ENCODE results near the gene KCNQ2. TPM values are rescaled to one million over a fixed set of nuclear protein-coding genes. Genes with fewer than 3 reads are reported as not detected.

The KCNQ2 gene
- total RNA-seq, 1 donor, result not detected

DNA sequence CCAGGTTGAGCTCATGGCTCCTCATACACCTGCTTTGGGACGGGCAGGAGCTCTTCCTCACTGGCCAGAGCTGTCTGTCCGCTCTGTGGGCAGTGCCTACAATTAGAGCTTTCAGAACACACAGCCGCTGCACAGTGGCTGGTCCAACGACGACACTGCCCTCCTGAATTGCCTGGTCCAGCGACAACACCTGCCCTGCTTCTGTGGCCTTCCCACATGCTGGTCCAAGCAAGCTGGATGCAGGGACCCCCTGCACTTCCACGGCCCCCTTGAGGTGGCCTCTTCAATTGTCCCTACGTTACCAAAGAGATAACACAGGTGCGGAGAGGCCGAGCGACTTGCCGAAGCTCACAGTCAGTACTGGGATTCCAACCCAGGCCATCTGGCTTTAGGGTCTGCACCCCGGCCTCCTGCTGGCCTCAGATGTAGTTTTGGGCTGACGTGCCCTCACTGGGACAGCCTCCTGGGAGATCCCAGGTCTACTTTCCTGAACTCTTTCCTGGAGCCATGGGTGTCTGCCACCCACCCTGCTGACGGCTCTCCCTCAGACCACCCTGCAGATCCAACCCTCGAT is 109.9 kb downstream of the KCNQ2 start:
- TF ChIP-seq, protein P1, sequence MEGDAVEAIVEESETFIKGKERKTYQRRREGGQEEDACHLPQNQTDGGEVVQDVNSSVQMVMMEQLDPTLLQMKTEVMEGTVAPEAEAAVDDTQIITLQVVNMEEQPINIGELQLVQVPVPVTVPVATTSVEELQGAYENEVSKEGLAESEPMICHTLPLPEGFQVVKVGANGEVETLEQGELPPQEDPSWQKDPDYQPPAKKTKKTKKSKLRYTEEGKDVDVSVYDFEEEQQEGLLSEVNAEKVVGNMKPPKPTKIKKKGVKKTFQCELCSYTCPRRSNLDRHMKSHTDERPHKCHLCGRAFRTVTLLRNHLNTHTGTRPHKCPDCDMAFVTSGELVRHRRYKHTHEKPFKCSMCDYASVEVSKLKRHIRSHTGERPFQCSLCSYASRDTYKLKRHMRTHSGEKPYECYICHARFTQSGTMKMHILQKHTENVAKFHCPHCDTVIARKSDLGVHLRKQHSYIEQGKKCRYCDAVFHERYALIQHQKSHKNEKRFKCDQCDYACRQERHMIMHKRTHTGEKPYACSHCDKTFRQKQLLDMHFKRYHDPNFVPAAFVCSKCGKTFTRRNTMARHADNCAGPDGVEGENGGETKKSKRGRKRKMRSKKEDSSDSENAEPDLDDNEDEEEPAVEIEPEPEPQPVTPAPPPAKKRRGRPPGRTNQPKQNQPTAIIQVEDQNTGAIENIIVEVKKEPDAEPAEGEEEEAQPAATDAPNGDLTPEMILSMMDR (IDR thresholded peaks at IDR 0.05; ENCODE audit: insufficient read depth, low read depth, low read length), result no peak

DNA sequence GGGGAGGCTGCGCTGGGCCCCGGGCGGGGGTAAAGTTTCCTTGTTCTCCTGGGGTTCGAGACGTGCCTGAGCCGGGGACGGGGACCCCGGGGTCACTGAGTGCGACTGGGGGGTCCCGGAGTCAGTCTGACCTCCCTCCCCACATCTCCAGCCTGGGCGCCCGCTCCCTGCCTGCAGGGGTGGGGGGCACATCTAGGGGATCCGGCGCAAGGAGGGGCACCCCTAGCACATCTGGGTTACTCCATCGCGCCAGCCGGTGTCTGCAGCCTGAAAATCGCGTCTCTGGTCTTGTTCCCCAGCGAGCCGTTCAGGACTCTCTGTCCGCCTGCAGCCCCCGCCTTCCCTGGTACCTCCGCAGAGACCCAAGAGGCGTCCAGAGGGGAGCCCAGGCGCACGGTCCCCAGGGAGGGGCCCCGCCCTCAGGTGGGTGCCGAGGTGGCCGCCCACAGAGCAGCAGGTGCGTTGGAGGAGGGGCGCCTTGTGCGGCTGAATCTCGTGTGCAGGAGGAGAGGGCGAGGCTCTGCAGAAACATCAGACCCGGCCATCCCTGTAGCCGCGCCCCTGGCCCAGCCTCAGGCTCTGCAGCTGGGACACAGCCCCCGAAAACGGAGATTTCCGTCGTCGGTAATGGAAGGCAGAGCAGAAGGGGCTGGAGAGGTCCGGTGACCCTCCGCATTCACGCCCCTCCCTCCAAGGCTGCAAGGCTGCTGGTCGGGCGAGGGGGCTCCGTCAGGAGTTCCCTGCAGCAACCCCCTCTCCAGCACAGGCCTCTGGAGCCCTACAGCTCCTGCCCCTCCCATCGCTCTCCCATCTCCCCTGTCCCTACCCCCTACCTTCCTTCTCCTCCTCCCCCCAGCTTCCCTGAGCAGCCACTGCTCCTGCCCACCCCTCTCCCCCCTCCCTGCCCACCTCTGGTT is 110.7 kb downstream of the KCNQ2 start:
- no peak overlapping the region for H3K4me3 ChIP-seq (ENCODE audit: low read depth, low read length)
- DNase-seq (ENCODE audit: low read depth), result no peak
- TF ChIP-seq, protein P1 (IDR thresholded peaks at IDR 0.05; ENCODE audit: insufficient read depth, low read depth, low read length), result no peak

More for the DNA sequence above, 109.9 kb downstream of the KCNQ2 start:
- no peak for DNase-seq (ENCODE audit: low read depth)
- H3K4me3 ChIP-seq (ENCODE audit: low read depth, low read length), result no peak overlapping the region

- TF ChIP-seq, protein P1 (IDR thresholded peaks at IDR 0.05; ENCODE audit: insufficient read depth, low read depth, low read length), result no peak
- H3K4me3 ChIP-seq (ENCODE audit: low read depth, low read length), result no peak within 1 kb of the TSS
- DNase-seq (ENCODE audit: low read depth), result no peak
Observed at GRCh38 chr20:63360850-63361518, 111.5 kb downstream of the KCNQ2 start, which contains the start of gene CHRNA4. CHRNA4 (minus strand) TSS chr20:63361349; CDS start chr20:63361165, 184 bp downstream.

GRCh38 chr20:63359937-63360849 is 112.3 kb downstream of the KCNQ2 start:
- TF ChIP-seq, protein P1 (IDR thresholded peaks at IDR 0.05; ENCODE audit: insufficient read depth, low read depth, low read length), result no peak
- DNase-seq (ENCODE audit: low read depth), result no peak
- no peak overlapping the region for H3K4me3 ChIP-seq (ENCODE audit: low read depth, low read length)

GRCh38 chr20:63359164-63359934 is 113.1 kb downstream of the KCNQ2 start:
- TF ChIP-seq, protein P1 (IDR thresholded peaks at IDR 0.05; ENCODE audit: insufficient read depth, low read depth, low read length), result no peak
- no peak for DNase-seq (ENCODE audit: low read depth)
- H3K4me3 ChIP-seq (ENCODE audit: low read depth, low read length), result no peak overlapping the region
